WTC11 (cell line): ENCODE measurements around the gene CLMN. TPM values are rescaled to one million over a fixed set of nuclear protein-coding genes. Genes with fewer than 3 reads are reported as not detected.

Experiments
- ATF6 ChIP-seq: sonication (generic); formaldehyde crosslinking; IDR thresholded peaks from 2 replicates; pipeline ENCODE4 v1.8.1; 2023; ENCODE audit warnings: mild to moderate bottlenecking, missing genetic modification reagents
- CTCF ChIP-seq: fragments of 200-600 bp; IDR thresholded peaks from 2 replicates; pipeline ENCODE4 v1.8.0; 2022; ENCODE audit warnings: antibody characterized with exemption
- ERG ChIP-seq: fragments of 250-450 bp; sonication (Bioruptor Pico); IDR thresholded peaks from 2 replicates; pipeline ENCODE4 v1.8.0; 2021; ENCODE audit warnings: mild to moderate bottlenecking
- FOXK1 ChIP-seq: sonication (generic); formaldehyde crosslinking; IDR thresholded peaks from 2 replicates; pipeline ENCODE4 v1.8.0; 2022; ENCODE audit warnings: mild to moderate bottlenecking, moderate library complexity, missing genetic modification reagents
- FOXP1 ChIP-seq: sonication (generic); formaldehyde crosslinking; IDR thresholded peaks from 2 replicates; pipeline ENCODE4 v1.8.0; 2022; ENCODE audit warnings: missing genetic modification reagents, mild to moderate bottlenecking, moderate library complexity, borderline replicate concordance
- FOXP4 ChIP-seq: sonication (generic); formaldehyde crosslinking; IDR thresholded peaks from 2 replicates; pipeline ENCODE4 v1.8.0; 2022; ENCODE audit warnings: mild to moderate bottlenecking, missing genetic modification reagents
- GABPB1 ChIP-seq: sonication (generic); formaldehyde crosslinking; IDR thresholded peaks from 2 replicates; pipeline ENCODE4 v1.8.1; 2023; ENCODE audit warnings: mild to moderate bottlenecking, missing genetic modification reagents
- GRHL2 ChIP-seq: fragments of 250-450 bp; sonication (Bioruptor Pico); IDR thresholded peaks from 2 replicates; pipeline ENCODE4 v1.8.0; 2022; ENCODE audit warnings: mild to moderate bottlenecking, moderate library complexity; ENCODE audit not compliant: insufficient replicate concordance, severe bottlenecking
- IRF1 ChIP-seq: sonication (generic); formaldehyde crosslinking; IDR thresholded peaks from 2 replicates; pipeline ENCODE4 v1.8.0; 2023; ENCODE audit warnings: missing genetic modification reagents
- MYBL2 ChIP-seq: sonication (generic); formaldehyde crosslinking; IDR thresholded peaks from 2 replicates; pipeline ENCODE4 v1.8.1; 2023; ENCODE audit warnings: mild to moderate bottlenecking, moderate library complexity, missing genetic modification reagents
- NR1H2 ChIP-seq: sonication (generic); formaldehyde crosslinking; IDR thresholded peaks from 2 replicates; pipeline ENCODE4 v1.9.0; 2021; ENCODE audit warnings: mild to moderate bottlenecking, moderate library complexity, missing genetic modification reagents
- PRDM15 ChIP-seq: sonication (generic); formaldehyde crosslinking; IDR thresholded peaks from 2 replicates; pipeline ENCODE4 v1.8.0; 2022; ENCODE audit warnings: missing genetic modification reagents
- TCF7 ChIP-seq: sonication (generic); formaldehyde crosslinking; IDR thresholded peaks from 2 replicates; pipeline ENCODE4 v1.8.0; 2022; ENCODE audit warnings: mild to moderate bottlenecking, low read depth, missing genetic modification reagents, moderate library complexity
- TEAD1 ChIP-seq: sonication (generic); formaldehyde crosslinking; IDR thresholded peaks from 2 replicates; pipeline ENCODE4 v1.8.0; 2022; ENCODE audit warnings: mild to moderate bottlenecking, missing genetic modification reagents
- ZNF121 ChIP-seq: sonication (generic); formaldehyde crosslinking; IDR thresholded peaks from 2 replicates; pipeline ENCODE4 v1.8.0; 2023; ENCODE audit warnings: missing genetic modification reagents
- ZNF138 ChIP-seq: sonication (generic); formaldehyde crosslinking; conservative IDR thresholded peaks from 2 replicates; pipeline ENCODE4 v1.8.1; 2022; ENCODE audit warnings: mild to moderate bottlenecking, moderate library complexity, missing genetic modification reagents
- ZNF317 ChIP-seq: sonication (generic); formaldehyde crosslinking; IDR thresholded peaks from 2 replicates; pipeline ENCODE4 v1.8.1; 2023; ENCODE audit warnings: low read depth, mild to moderate bottlenecking, moderate library complexity, missing genetic modification reagents, borderline replicate concordance
- ZNF423 ChIP-seq: fragments of 250-450 bp; sonication (Bioruptor Pico); IDR thresholded peaks from 2 replicates; pipeline ENCODE4 v2.1.2; 2022; ENCODE audit warnings: mild to moderate bottlenecking, moderate library complexity
- ZNF425 ChIP-seq: fragments of 250-450 bp; sonication (Bioruptor Pico); conservative IDR thresholded peaks from 2 replicates; pipeline ENCODE4 v1.9.0; 2021; ENCODE audit warnings: mild to moderate bottlenecking
- ZNF532 ChIP-seq: fragments of 250-450 bp; sonication (Bioruptor Pico); IDR thresholded peaks from 2 replicates; pipeline ENCODE4 v1.9.0; 2021; ENCODE audit warnings: mild to moderate bottlenecking, borderline replicate concordance
- total RNA-seq: library from RNA; stranded (reverse); gene quantifications from 3 replicates; pipeline ENCODE4 v1.2.3, GENCODE V29; 2021

CLMN gene
- total RNA-seq, 1 experiment from 2014 or later: 12.2 TPM

- TF ChIP-seq MYBL2 (CRISPR knock-in tag) (no peak), ZNF121 (CRISPR knock-in tag) (peak; percentile 88), CTCF (peak; percentile 87), NR1H2 (CRISPR knock-in tag) (no peak), ZNF532 (CRISPR knock-in tag) (no peak), GABPB1 (CRISPR knock-in tag) (no peak), TCF7 (CRISPR knock-in tag) (no peak), ZNF425 (no peak), FOXK1 (CRISPR knock-in tag) (no peak), GRHL2 (CRISPR knock-in tag) (no peak), ZNF317 (CRISPR knock-in tag) (no peak), ZNF138 (CRISPR knock-in tag) (no peak), ATF6 (CRISPR knock-in tag) (no peak), PRDM15 (no peak), ZNF423 (CRISPR knock-in tag) (no peak), FOXP1 (CRISPR knock-in tag) (no peak), TEAD1 (CRISPR knock-in tag) (0 out of 2 replicates have a peak, but pooled peaks have one; percentile 15), IRF1 (CRISPR knock-in tag) (no peak), FOXP4 (no peak), ERG (CRISPR knock-in tag) (no peak)
Measured at GRCh38 chr14:95361373-95362137, 41.8 kb upstream of the CLMN start (continued).
